ENCODE results near the gene RGS7.

RGS7 gene

GRCh38 chr1:241276391-241276790, 80.6 kb downstream of the RGS7 start:
- H3K4me3 ChIP-seq (ENCODE audit: control insufficient read depth, low read depth, low read length), result no peak overlapping the region
- TF ChIP-seq CTCF (IDR thresholded peaks at IDR 0.05; ENCODE audit: control insufficient read depth, insufficient read depth, low read depth, low read length, missing control alignments), result no peak
- no peak for DNase-seq (ENCODE audit: low read depth)

GRCh38 chr1:241275981-241276380, 81.0 kb downstream of the RGS7 start:
- DNase-seq (ENCODE audit: low read depth), result no peak
- no peak overlapping the region for H3K4me3 ChIP-seq (ENCODE audit: control insufficient read depth, low read depth, low read length)
- TF ChIP-seq CTCF (IDR thresholded peaks at IDR 0.05; ENCODE audit: control insufficient read depth, insufficient read depth, low read depth, low read length, missing control alignments), result no peak

- H3K4me3 ChIP-seq (ENCODE audit: control insufficient read depth, low read depth, low read length), result no peak overlapping the region
- DNase-seq (ENCODE audit: low read depth), result no peak
- no peak for TF ChIP-seq CTCF (IDR thresholded peaks at IDR 0.05; ENCODE audit: control insufficient read depth, insufficient read depth, low read depth, low read length, missing control alignments)
These were observed 81.8 kb downstream of the RGS7 start for GRCh38 chr1:241275226-241275625.

- DNase-seq (ENCODE audit: low read depth), result no peak
- no peak overlapping the region for H3K4me3 ChIP-seq (ENCODE audit: control insufficient read depth, low read depth, low read length)
- TF ChIP-seq CTCF (IDR thresholded peaks at IDR 0.05; ENCODE audit: control insufficient read depth, insufficient read depth, low read depth, low read length, missing control alignments), result no peak
These were observed 82.3 kb downstream of the RGS7 start for GRCh38 chr1:241274693-241275092.

- H3K4me3 ChIP-seq (ENCODE audit: control insufficient read depth, low read depth, low read length), result no peak overlapping the region
- no peak for TF ChIP-seq CTCF (IDR thresholded peaks at IDR 0.05; ENCODE audit: control insufficient read depth, insufficient read depth, low read depth, low read length, missing control alignments)
- DNase-seq (ENCODE audit: low read depth), result no peak
These were observed 84.2 kb downstream of the RGS7 start for GRCh38 chr1:241272828-241273227.

- no peak overlapping the region for H3K4me3 ChIP-seq (ENCODE audit: control insufficient read depth, low read depth, low read length)
- TF ChIP-seq CTCF (IDR thresholded peaks at IDR 0.05; ENCODE audit: control insufficient read depth, insufficient read depth, low read depth, low read length, missing control alignments), result no peak
- DNase-seq (ENCODE audit: low read depth), result no peak
These were observed 85.6 kb downstream of the RGS7 start for GRCh38 chr1:241271427-241271826.

GRCh38 chr1:241270016-241270415, 87.0 kb downstream of the RGS7 start:
- DNase-seq (ENCODE audit: low read depth), result no peak
- H3K4me3 ChIP-seq (ENCODE audit: control insufficient read depth, low read depth, low read length), result no peak overlapping the region
- no peak for TF ChIP-seq CTCF (IDR thresholded peaks at IDR 0.05; ENCODE audit: control insufficient read depth, insufficient read depth, low read depth, low read length, missing control alignments)

All from AG09309 (cell line).